Activated naive CD4-positive, alpha-beta T cell treated with anti-CD3 and anti-CD28 coated beads for 36 hours (primary cell): ENCODE results near the gene FAM83E. TPM values are rescaled to one million over a fixed set of nuclear protein-coding genes. Genes with fewer than 3 reads are reported as not detected.
"Not testable (repeated sequence)": the region's sequence is repeated elsewhere in the genome, so short reads cannot be mapped to it uniquely, and the experiment has no call there.

ENCODE experiments used
- CTCF ChIA-PET: fragments of 350-600 bp; sonication (Branson Sonifier 250); formaldehyde crosslinking; loops from one replicate; lab custom pipeline; 2021; ENCODE audit warnings: antibody characterized with exemption; lab: Charles Lee
- DNase-seq: peaks from one replicate; pipeline ENCODE4 v3.0.0-alpha.2; 2020
- H3K27ac Mint-ChIP-seq: one replicate; pipeline ENCODE4 v1.8.0; 2021; ENCODE audit warnings: mild to moderate bottlenecking, mixed read lengths
- H3K27me3 Mint-ChIP-seq: one replicate; pipeline ENCODE4 v1.8.0; 2021; ENCODE audit warnings: low read depth, mixed read lengths
- H3K36me3 Mint-ChIP-seq: one replicate; pipeline ENCODE4 v1.8.0; 2021; ENCODE audit warnings: low read depth, mixed read lengths
- H3K4me1 Mint-ChIP-seq: one replicate; pipeline ENCODE4 v1.8.0; 2021; ENCODE audit warnings: low read depth, mixed read lengths
- H3K4me3 Mint-ChIP-seq: one replicate; pipeline ENCODE4 v1.8.0; 2021; ENCODE audit warnings: mild to moderate bottlenecking, moderate library complexity, mixed read lengths
- H3K9me3 Mint-ChIP-seq: one replicate; pipeline ENCODE4 v1.8.0; 2021; ENCODE audit warnings: mixed read lengths
- intact Hi-C: fragments of 100-400 bp; cut with micrococcal nuclease; formaldehyde crosslinking; loops from one replicate; pipeline ENCODE4 v1.15.1; 2023
- total RNA-seq, 2 experiments: library from RNA; stranded (reverse); gene quantifications; one replicate each; pipeline ENCODE4 v1.2.3, GENCODE V29; 2021

The FAM83E gene
- total RNA-seq, 2 experiments from 2014 or later: 2.0 TPM

DNA sequence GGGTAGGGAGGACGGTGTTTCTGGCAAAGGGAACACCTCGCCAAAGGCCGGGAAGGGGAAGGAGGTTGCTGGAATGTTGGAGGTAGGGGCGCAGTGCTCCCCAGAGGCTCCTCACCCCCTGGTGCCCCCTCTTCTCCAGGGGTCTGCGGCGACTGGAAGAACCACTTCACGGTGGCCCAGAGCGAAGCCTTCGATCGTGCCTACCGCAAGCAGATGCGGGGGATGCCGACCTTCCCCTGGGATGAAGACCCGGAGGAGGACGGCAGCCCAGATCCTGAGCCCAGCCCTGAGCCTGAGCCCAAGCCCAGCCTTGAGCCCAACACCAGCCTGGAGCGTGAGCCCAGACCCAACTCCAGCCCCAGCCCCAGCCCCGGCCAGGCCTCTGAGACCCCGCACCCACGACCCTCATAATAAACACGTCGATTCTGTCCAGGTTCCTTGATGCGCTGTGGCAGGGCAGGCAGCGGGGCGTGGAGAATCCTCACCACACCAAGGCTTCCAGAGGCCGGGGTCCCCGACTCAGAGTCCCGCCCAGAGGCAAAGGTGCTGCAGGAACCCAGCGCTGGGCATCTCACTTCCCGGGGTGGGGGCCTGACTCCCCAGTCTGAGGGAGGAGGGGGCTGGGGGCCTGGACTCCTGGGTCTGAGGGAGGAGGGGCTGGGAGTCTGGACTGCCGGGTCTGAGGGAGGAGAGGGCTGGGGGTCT is 15.7 kb downstream of the FAM83E start:
- no peaks in the 10 kb centered on the region for H3K9me3 Mint-ChIP-seq

DNA sequence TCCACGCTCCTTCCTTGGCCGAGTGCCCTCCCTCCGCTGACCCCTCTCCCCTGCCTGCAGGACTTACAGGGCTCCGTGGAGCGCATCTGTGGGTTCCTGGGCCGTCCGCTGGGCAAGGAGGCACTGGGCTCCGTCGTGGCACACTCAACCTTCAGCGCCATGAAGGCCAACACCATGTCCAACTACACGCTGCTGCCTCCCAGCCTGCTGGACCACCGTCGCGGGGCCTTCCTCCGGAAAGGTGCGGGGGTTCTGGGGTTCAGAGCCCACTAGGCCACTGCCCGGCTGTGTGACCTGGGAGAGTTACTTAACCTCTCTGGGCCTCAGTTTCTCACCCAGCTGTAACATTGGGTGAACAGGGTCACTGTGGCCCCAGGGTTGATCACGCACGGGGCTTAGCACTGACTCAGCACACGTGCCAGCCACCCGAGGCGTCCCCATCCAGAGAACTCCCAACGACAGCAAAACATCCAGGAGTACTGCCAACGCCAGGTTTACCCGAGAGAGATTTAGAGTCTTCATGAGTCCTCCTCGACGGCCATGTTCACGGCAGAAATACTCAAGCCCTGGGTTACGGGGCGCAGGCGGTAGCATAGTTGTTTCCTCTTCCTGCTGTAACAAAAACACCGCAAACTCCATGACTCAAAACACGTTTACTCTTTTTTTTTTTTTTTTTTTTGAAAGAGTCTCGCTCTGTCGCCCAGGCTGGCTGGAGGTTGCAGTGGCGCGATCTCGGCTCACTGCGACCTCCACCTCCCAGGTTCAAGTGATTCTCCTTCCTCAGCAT is 18.0 kb downstream of the FAM83E start:
- H3K4me3 Mint-ChIP-seq: peak overlapping the region; percentile 65
- CTCF ChIA-PET: interaction anchor here (0.6 to 0.7 kb wide), 2 partner anchors 106 to 333 kb away, joined by 4 to 5 read pairs; no protein-coding TSS in a partner anchor
- intact Hi-C loops: no loop called here

More for the DNA sequence above, 15.7 kb downstream of the FAM83E start:
- CTCF ChIA-PET: no interaction called here
- intact Hi-C loops: no loop called here
- Mint-ChIP-seq H3K27ac (no peak overlapping the region), H3K27me3 (no peaks in the 10 kb centered on the region), H3K4me3 (no peak overlapping the region), H3K4me1 (no peaks in the 10 kb centered on the region), H3K36me3 (no peaks in the 10 kb centered on the region)
- no peak for DNase-seq

DNA sequence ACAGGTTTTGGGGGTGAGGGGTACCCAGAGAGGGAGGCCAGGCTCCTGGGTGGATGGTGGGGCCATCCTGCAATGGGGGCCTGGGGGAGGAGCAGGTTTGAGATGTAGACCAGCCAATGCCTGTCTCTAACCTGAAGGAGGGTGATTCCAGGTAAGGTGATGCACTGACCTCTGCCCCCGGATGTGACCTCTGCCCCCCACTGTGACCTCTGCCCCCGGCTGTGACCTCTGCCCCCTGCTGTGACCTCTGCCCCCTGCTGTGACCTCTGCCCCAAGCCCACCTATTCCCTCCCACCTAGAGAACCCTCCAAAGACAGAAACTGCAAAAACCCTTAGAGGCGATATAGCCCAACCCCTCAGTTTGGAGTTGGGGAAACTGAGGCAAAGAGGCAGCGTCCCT is 18.6 kb downstream of the FAM83E start:
- H3K27ac Mint-ChIP-seq: no peak overlapping the region
- intact Hi-C loops: no loop called here
- no peaks in the 10 kb centered on the region for H3K36me3 Mint-ChIP-seq
- H3K9me3 Mint-ChIP-seq: no peaks in the 10 kb centered on the region
- no peak for DNase-seq
- H3K4me3 Mint-ChIP-seq: peak overlapping the region; percentile 24
- no peaks in the 10 kb centered on the region for H3K27me3 Mint-ChIP-seq
- CTCF ChIA-PET: interaction anchor here (1.2 kb wide), 1 partner anchor 12 kb away, joined by 6 read pairs; no protein-coding TSS in a partner anchor
- no peaks in the 10 kb centered on the region for H3K4me1 Mint-ChIP-seq

More for the DNA sequence above, 18.0 kb downstream of the FAM83E start:
- Mint-ChIP-seq H3K9me3 (no peaks in the 10 kb centered on the region), H3K27me3 (no peaks in the 10 kb centered on the region), H3K4me1 (no peaks in the 10 kb centered on the region), H3K27ac (peak overlapping the region; percentile 84), H3K36me3 (no peaks in the 10 kb centered on the region)
- peak; percentile 59 for DNase-seq

DNA sequence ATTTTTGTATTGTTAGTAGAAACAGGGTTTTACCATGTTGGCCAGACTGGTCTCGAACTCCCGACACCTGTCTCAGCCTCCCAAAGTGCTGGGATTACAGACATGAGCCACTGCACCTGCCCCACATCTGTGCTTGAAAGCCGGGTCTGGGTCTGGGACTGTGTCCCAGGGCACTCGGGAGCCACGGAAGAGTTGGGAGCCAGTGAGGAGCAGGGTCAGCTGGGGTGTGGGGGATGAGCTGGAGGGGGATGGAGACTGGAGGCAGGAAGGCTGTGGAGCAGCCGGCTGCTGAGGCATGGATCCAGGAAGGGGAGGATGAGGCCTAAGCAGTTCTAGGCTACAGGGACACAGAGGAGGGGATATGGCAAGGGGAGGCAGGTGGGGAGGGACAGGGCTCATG is 19.0 kb downstream of the FAM83E start:
- intact Hi-C loops: no loop called here
- Mint-ChIP-seq H3K4me3 (peak overlapping the region; percentile 24), H3K9me3 (no peaks in the 10 kb centered on the region), H3K27ac (no peak overlapping the region), H3K4me1 (no peaks in the 10 kb centered on the region), H3K27me3 (no peaks in the 10 kb centered on the region), H3K36me3 (no peaks in the 10 kb centered on the region)
- CTCF ChIA-PET: interaction anchor here (0.7 to 1.2 kb wide), 2 partner anchors 12 to 13 kb away, joined by 3 to 6 read pairs; no protein-coding TSS in a partner anchor
- DNase-seq: no peak

DNA sequence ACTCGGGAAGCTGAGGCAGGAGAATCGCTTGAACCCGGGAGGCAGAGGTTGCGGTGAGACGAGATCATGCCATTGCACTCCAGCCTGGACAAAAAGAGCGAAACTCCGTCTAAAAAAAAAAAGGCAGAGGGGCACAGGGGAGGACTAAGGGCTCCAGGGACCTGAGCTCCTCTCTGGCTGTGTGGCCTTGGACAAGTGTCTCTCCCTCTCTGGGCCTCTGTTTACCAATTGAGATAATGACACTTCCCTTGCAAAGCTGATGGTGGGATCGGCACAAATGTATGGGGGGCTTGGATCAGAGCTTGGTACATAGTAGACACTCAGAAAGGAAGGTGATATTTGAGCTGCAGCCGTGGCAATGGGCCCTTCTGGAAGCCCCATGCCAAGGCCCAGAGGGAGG is 19.7 kb downstream of the FAM83E start:
- no peaks in the 10 kb centered on the region for H3K27me3 Mint-ChIP-seq
- peak overlapping the region; percentile 60 for H3K27ac Mint-ChIP-seq

DNA sequence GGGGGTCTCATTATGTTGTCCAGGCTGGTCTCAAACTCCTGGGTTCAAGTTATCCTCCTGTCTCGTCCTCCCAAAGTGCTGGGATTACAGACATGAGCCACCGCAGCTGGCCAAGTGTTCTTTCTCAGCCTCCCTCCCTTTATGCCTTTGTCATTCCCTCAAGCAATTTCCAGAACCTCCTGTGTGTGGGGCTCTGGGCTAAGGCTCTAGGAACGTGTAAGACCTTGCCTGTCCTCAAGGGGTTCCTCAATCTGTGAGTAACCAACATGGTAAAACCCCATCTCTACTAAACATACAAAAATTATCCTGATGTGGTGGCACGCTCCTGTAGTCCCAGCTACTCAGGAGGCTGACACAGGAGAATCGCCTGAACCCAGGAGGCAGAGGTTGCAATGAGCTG is 23.9 kb downstream of the FAM83E start:
- H3K4me3 Mint-ChIP-seq: no peak overlapping the region
- no peak overlapping the region for H3K27ac Mint-ChIP-seq
- peaks cover 8% of the 10 kb centered on the region for H3K4me1 Mint-ChIP-seq
- no peak for DNase-seq
- H3K9me3 Mint-ChIP-seq: no peaks in the 10 kb centered on the region
- H3K36me3 Mint-ChIP-seq: no peaks in the 10 kb centered on the region
- CTCF ChIA-PET: interaction anchor here (4.2 kb wide), 1 partner anchor 101 kb away, joined by 25 read pairs; no protein-coding TSS in a partner anchor
- intact Hi-C loops: no loop called here
- H3K27me3 Mint-ChIP-seq: no peaks in the 10 kb centered on the region

More for the DNA sequence above, 19.7 kb downstream of the FAM83E start:
- no peaks in the 10 kb centered on the region for H3K4me1 Mint-ChIP-seq
- CTCF ChIA-PET: interaction anchor here (0.6 to 1.5 kb wide), 5 partner anchors 11 to 204 kb away, joined by 3 to 6 read pairs (median 5); partner anchors contain the start of gene KDELR1
- DNase-seq: no peak
- H3K9me3 Mint-ChIP-seq: no peaks in the 10 kb centered on the region
- no peak overlapping the region for H3K4me3 Mint-ChIP-seq
- intact Hi-C loops: no loop called here
- H3K36me3 Mint-ChIP-seq: no peaks in the 10 kb centered on the region

DNA sequence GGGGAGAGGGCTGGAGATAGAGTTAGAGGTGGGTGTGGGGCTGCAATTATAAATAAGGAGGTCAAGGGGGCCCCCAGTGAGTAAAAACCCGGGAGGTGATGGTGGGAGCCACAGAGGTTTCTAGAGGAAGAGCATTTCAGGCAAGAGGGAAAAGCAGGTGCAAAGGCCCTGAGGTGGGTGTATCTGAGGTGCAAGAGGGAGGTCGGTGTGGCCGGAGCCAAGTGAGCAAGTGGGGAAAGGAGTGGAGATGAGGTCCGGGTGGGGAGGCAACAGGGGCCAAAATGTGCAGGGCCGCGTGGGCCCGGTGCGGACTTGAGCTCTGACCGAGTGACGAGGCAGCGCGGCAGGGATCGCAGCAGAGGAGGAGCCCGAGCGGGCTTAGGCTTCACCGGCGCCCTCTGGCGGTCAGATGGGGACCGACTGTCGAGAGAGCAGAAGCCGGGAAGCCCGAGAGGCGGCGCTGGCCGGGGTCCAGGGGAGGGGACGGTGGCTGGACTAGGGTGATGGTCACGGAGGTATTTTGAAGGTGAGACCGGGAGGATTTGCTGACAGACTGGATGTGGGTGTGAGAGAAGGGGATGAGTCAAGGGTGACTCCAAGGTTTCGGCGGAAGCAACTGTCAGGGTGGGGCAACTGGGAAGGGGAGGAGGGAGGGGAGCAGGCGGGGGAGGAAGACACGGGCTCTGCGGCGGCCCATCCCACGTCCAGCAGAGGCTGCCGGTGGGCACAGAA is 26.0 kb downstream of the FAM83E start:
- Mint-ChIP-seq H3K4me3 (peak overlapping the region; percentile 66), H3K4me1 (peaks cover 11% of the 10 kb centered on the region), H3K36me3 (no peaks in the 10 kb centered on the region), H3K9me3 (no peaks in the 10 kb centered on the region), H3K27me3 (peaks cover 4% of the 10 kb centered on the region), H3K27ac (peak overlapping the region; percentile 16)
- CTCF ChIA-PET: interaction anchor here (0.6 to 4.2 kb wide), 12 partner anchors 8 to 1885 kb away, joined by 3 to 25 read pairs (median 4); no protein-coding TSS in a partner anchor
- DNase-seq: peak; percentile 91
- intact Hi-C loops: no loop called here

DNA sequence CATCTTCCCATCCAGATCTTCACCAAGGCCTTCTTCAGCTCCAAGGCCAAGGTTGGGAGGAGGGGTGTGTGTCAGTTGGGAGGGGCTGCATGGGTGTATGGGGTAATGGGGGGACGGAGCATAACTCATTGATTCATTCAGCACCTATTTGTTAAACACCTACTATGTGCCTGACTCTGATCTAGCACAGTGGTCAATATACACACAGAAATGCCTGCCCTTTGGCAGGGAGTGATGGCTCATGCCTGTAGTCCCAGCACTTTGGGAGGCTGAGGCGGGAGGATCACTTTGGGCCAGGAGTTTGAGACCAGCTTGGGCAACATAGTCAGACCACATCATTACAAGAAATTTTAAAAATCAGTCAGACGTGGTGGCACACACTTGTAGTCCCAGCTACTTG is 27.5 kb downstream of the FAM83E start:
- intact Hi-C loops: no loop called here
- CTCF ChIA-PET: interaction anchor here (0.6 to 4.2 kb wide), 11 partner anchors 20 to 422 kb away, joined by 3 to 25 read pairs (median 3); no protein-coding TSS in a partner anchor
- Mint-ChIP-seq H3K4me3 (no peak overlapping the region), H3K9me3 (no peaks in the 10 kb centered on the region), H3K27ac (no peak overlapping the region), H3K4me1 (peaks cover 11% of the 10 kb centered on the region), H3K36me3 (no peaks in the 10 kb centered on the region), H3K27me3 (peaks cover 4% of the 10 kb centered on the region)
- no peak for DNase-seq

DNA sequence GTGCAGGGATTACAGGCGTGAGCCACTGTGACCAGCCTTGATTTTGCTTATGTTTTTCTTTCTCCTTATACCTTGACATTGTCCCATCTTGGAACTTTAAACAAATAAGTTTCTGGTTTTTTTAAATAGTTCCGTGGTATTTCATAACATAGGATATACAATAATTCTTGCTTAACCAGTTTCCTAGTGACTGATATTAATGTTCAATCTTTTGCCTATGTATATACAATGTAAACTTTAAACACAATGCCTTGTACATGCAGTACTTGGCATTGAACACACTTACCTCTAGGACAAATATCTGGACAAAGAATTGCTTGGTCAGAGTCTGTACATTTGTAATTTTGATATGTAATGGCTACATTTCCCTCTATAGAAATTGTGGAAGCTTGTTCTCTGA is 32.7 kb downstream of the FAM83E start:
- H3K27ac Mint-ChIP-seq: no peak overlapping the region
- peaks cover 3% of the 10 kb centered on the region for H3K4me1 Mint-ChIP-seq
- DNase-seq: no peak
- CTCF ChIA-PET: interaction anchor here (4.1 to 4.3 kb wide), 2 partner anchors 75 to 92 kb away, joined by 62 to 83 read pairs; no protein-coding TSS in a partner anchor
- H3K27me3 Mint-ChIP-seq: peaks cover 4% of the 10 kb centered on the region
- H3K9me3 Mint-ChIP-seq: no peaks in the 10 kb centered on the region
- H3K36me3 Mint-ChIP-seq: no peaks in the 10 kb centered on the region
- no peak overlapping the region for H3K4me3 Mint-ChIP-seq
- intact Hi-C loops: loop anchor here (5.0 kb wide), 1 partner anchor 190 kb away; the partner anchor contains the start of genes GRIN2D and KDELR1

DNA sequence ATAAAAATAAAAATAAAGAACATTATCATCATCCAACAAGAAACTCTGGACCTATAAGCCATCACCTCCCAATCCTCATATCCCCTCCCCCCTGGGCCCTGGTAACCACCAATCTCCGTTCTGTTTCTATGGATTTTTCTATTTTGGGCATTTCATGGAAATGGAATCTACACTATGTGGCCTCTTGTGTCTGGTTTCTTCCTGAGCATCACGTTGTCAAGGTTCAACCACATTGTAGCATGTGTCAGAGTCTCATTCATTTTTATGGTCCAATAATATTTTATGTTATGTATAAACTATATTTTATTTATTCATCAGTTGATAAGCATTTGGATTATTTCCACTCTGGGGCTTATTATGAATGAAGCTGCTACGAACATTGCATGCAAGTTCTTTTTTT is 36.0 kb downstream of the FAM83E start:
- no peaks in the 10 kb centered on the region for H3K36me3 Mint-ChIP-seq
- intact Hi-C loops: no loop called here
- H3K9me3 Mint-ChIP-seq: no peaks in the 10 kb centered on the region
- no peaks in the 10 kb centered on the region for H3K4me1 Mint-ChIP-seq
- CTCF ChIA-PET: interaction anchor here (1.0 to 1.8 kb wide), 2 partner anchors 11 to 90 kb away, joined by 3 to 7 read pairs; no protein-coding TSS in a partner anchor
- H3K27ac Mint-ChIP-seq: no peak overlapping the region
- H3K27me3 Mint-ChIP-seq: no peaks in the 10 kb centered on the region
- no peak overlapping the region for H3K4me3 Mint-ChIP-seq
- DNase-seq: no peak

DNA sequence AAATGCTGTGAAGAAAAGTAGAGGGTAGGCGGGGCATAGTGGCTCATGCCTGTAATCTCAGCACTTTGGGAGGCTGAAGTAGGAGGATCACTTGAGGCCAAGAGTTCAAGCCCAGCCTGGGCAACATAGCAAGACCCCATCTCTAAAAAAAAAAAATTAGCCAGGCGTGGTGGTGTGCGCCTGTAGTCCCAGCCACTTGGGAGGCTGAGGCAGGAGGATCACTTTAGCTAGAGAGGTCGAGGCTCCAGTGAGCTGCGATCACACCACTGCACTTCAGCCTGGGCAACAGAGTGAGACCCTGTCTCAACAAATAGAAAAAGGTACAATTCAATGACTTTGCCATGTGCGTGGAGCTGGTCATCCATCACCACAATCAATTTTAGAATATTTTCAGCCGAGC is 37.0 kb downstream of the FAM83E start:
- CTCF ChIA-PET: interaction anchor here (1.0 kb wide), 1 partner anchor 88 kb away, joined by 3 read pairs; no protein-coding TSS in a partner anchor
- H3K9me3 Mint-ChIP-seq, H3K36me3 Mint-ChIP-seq, H3K27me3 Mint-ChIP-seq, DNase-seq, H3K4me3 Mint-ChIP-seq, H3K4me1 Mint-ChIP-seq, intact Hi-C loops, H3K27ac Mint-ChIP-seq: not testable (repeated sequence)
